Memory B cell (primary cell): ENCODE data around the gene CCDC66.

Source experiments
- ATAC-seq: fragments of 150-1000 bp; cut with Tn5 transposase; 2 replicates; pipeline ENCODE4 v1.10.0; 2021; ENCODE audit warnings: low read depth, mild to moderate bottlenecking, moderate library complexity
- DNase-seq, 2 donors: peaks; one replicate each; pipeline ENCODE4 v3.0.0; 2022; ENCODE audit warnings: low spot score in 2 of 2
- H3K27ac Mint-ChIP-seq: one replicate; pipeline ENCODE4 v1.8.0; 2022; ENCODE audit warnings: mild to moderate bottlenecking, moderate library complexity, mixed read lengths
- H3K27me3 Mint-ChIP-seq: one replicate; pipeline ENCODE4 v1.8.0; 2022; ENCODE audit warnings: mixed read lengths
- H3K36me3 Mint-ChIP-seq: one replicate; pipeline ENCODE4 v1.8.0; 2022; ENCODE audit warnings: mild to moderate bottlenecking, mixed read lengths
- H3K4me1 Mint-ChIP-seq: one replicate; pipeline ENCODE4 v1.8.0; 2022; ENCODE audit warnings: mixed read lengths
- H3K4me3 Mint-ChIP-seq: one replicate; pipeline ENCODE4 v1.8.0; 2022; ENCODE audit warnings: mild to moderate bottlenecking, moderate library complexity, mixed read lengths
- H3K9me3 Mint-ChIP-seq: one replicate; pipeline ENCODE4 v1.8.0; 2022; ENCODE audit warnings: mixed read lengths

Gene CCDC66

DNA sequence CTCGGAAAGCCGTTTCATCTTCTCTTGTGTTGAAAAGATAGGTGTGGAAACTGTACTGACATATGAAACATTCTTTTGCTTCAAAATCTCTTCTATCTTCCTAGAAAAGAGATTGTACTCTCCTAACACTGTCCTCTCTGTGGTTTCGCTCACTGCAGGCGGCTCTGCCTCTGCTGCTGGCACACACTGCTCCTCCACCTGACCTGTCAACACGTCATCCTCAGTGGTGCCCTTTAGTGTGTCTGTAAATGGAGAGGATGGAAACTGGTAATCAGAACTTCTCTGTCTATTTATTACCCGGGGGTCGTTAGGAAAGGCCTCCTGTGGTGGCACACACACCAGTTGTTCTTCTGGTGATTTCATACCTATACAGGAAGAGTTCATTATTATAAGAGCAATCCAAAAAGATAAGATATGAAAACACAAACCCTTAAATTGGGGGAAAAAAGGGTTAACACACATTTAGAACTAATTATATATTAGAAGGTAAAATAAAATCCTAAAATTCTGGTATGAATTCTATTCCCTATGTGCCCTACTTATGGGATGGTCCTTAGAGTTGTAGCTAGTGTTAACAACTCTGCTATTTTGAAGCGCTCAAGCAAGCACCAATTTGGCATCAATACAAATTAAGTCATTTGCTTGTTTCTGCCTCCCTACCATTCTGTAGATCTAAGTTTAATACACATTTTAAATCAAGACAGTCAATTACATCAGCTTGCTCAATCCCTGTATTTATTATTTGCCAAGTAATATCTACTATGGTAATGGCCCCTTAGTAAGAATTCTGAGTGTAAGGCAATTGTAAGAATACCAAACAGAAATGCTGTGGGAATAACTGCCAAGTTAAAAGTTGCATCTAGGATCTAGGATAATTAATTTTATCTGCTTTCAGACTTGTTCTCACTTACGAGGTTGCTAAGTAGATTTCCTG lies 76.9 kb downstream of the CCDC66 start:
- Mint-ChIP-seq H3K27me3 (no peaks in the 10 kb centered on the region), H3K9me3 (no peaks in the 10 kb centered on the region), H3K27ac (peak overlapping the region; percentile 64), H3K4me1 (peaks cover 2% of the 10 kb centered on the region), H3K4me3 (no peak overlapping the region), H3K36me3 (peaks cover 20% of the 10 kb centered on the region)
- ATAC-seq (no peak), DNase-seq (no peak)

GRCh38 chr3:56645407-56645806 lies 88.4 kb downstream of the CCDC66 start:
- H3K9me3 Mint-ChIP-seq, result no peaks in the 10 kb centered on the region
- DNase-seq (no peak), ATAC-seq (no peak)
- H3K36me3 Mint-ChIP-seq, result peaks cover 32% of the 10 kb centered on the region
- no peak overlapping the region for H3K4me3 Mint-ChIP-seq
- H3K4me1 Mint-ChIP-seq, result peaks cover 18% of the 10 kb centered on the region
- H3K27me3 Mint-ChIP-seq, result no peaks in the 10 kb centered on the region
- no peak overlapping the region for H3K27ac Mint-ChIP-seq

DNA sequence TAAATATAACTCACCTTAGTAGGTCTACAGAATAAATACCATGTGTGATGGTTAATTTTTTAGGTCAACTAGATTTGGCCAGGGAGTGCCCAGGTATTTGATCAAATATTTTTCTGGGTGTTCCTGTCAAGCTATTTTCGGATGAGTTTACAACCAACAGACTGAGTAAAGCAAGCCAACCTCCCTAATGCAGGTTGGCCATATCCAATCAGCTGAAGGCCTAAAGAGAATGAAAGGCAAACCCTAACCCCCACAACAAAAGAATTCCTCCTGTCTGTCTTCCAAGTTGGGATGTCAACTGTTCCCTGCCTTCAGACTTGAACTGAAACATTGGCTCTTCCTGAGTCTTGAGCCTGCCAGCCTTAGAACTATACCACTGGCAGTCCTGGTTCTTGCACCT lies 97.5 kb downstream of the CCDC66 start:
- ATAC-seq (no peak), DNase-seq (no peak)
- Mint-ChIP-seq H3K27me3 (no peaks in the 10 kb centered on the region), H3K36me3 (peaks cover 37% of the 10 kb centered on the region), H3K4me3 (no peak overlapping the region), H3K9me3 (peaks cover 2% of the 10 kb centered on the region), H3K4me1 (peaks cover 6% of the 10 kb centered on the region), H3K27ac (peak overlapping the region; percentile 70)

GRCh38 chr3:56655709-56656108 lies 98.7 kb downstream of the CCDC66 start:
- Mint-ChIP-seq H3K9me3 (peaks cover 2% of the 10 kb centered on the region), H3K36me3 (peaks cover 39% of the 10 kb centered on the region), H3K27me3 (no peaks in the 10 kb centered on the region), H3K27ac (no peak overlapping the region), H3K4me1 (peaks cover 3% of the 10 kb centered on the region), H3K4me3 (no peak overlapping the region)
- DNase-seq (no peak), ATAC-seq (no peak)

GRCh38 chr3:56664823-56665222 lies 107.8 kb downstream of the CCDC66 start:
- Mint-ChIP-seq H3K36me3 (peaks cover 31% of the 10 kb centered on the region), H3K4me3 (no peak overlapping the region), H3K4me1 (peaks cover 9% of the 10 kb centered on the region), H3K27me3 (no peaks in the 10 kb centered on the region), H3K27ac (no peak overlapping the region), H3K9me3 (no peaks in the 10 kb centered on the region)
- DNase-seq (no peak), ATAC-seq (no peak)

- peaks cover 7% of the 10 kb centered on the region for H3K4me1 Mint-ChIP-seq
- no peaks in the 10 kb centered on the region for H3K9me3 Mint-ChIP-seq
- ATAC-seq, result no peak
- H3K4me3 Mint-ChIP-seq, result no peak overlapping the region
- peaks cover 33% of the 10 kb centered on the region for H3K36me3 Mint-ChIP-seq
- no peak for DNase-seq
- peak overlapping the region; percentile 41 for H3K27ac Mint-ChIP-seq
- no peaks in the 10 kb centered on the region for H3K27me3 Mint-ChIP-seq
These were observed 111.1 kb downstream of the CCDC66 start for GRCh38 chr3:56667973-56668579.
